Urinary bladder (tissue), 4 donors: Measurements from ENCODE around the gene FOXP1. TPM values are rescaled to one million over a fixed set of nuclear protein-coding genes. Genes with fewer than 3 reads are reported as not detected.
"Not testable (repeated sequence)": the region's sequence is repeated elsewhere in the genome, so short reads cannot be mapped to it uniquely, and the experiment has no call there.

Experiments
- DNase-seq: peaks from one replicate; pipeline ENCODE4 v3.0.0-alpha.2; 2015; ENCODE audit errors: extremely low spot score
- H3K27ac ChIP-seq: one replicate; pipeline ENCODE4 v1.5.1; 2013; ENCODE audit warnings: low read depth, mild to moderate bottlenecking, moderate library complexity
- H3K36me3 ChIP-seq: one replicate; pipeline ENCODE4 v1.6.1; 2013; ENCODE audit warnings: mild to moderate bottlenecking, moderate library complexity; ENCODE audit not compliant: insufficient read depth
- H3K4me1 ChIP-seq: one replicate; pipeline ENCODE4 v1.6.1; 2013; ENCODE audit warnings: mild to moderate bottlenecking, moderate library complexity; ENCODE audit not compliant: insufficient read depth
- H3K4me3 ChIP-seq: one replicate; pipeline ENCODE4 v1.5.1; 2013; ENCODE audit warnings: low read depth, low read length
- WGBS: extraction: QIAGEN DNeasy Blood & Tissue Kit; methylation state at CpG from one replicate; pipeline ENCODE4 v1.1.7; 2013; 5-methylcytosine and 5-hydroxymethylcytosine counted together
- polyA plus RNA-seq: library from polyadenylated mRNA; stranded (reverse); fragments of 200-250 nt; gene quantifications from one replicate; pipeline ENCODE4 v1.2.3, GENCODE V29; 2013
- total RNA-seq: library from RNA; depleted of rRNA; stranded (reverse); fragments of >200 nt; gene quantifications from one replicate; pipeline ENCODE4 v1.2.3, GENCODE V29; 2014
- donor health status: healthy with polysubstance abuse.
- donor health status: healthy.

FOXP1 gene
- total and polyA plus RNA-seq, 2 donors = 27.4 to 176 TPM

GRCh38 chr3:71327936-71328335 lies 255.6 kb downstream of the FOXP1 start:
- H3K4me3 ChIP-seq = no peak overlapping the region
- no peaks in the 10 kb centered on the region for H3K36me3 ChIP-seq
- no peak for DNase-seq
- no peaks in the 10 kb centered on the region for H3K4me1 ChIP-seq
- no peak overlapping the region for H3K27ac ChIP-seq
- WGBS = 77% methylated on average over 4 of the region's 4 CpGs

- Histone ChIP-seq H3K27ac (no peak overlapping the region), H3K4me3 (no peak overlapping the region), H3K36me3 (no peaks in the 10 kb centered on the region), H3K4me1 (no peaks in the 10 kb centered on the region)
- WGBS = 54% methylated on average over 3 of the region's 3 CpGs
- DNase-seq = no peak
These were observed 257.8 kb downstream of the FOXP1 start for GRCh38 chr3:71325715-71326114.

- H3K36me3 ChIP-seq, DNase-seq, H3K4me3 ChIP-seq, H3K27ac ChIP-seq, H3K4me1 ChIP-seq: not testable (repeated sequence)
- WGBS = 97% methylated on average over 5 of the region's 5 CpGs
These were observed 259.3 kb downstream of the FOXP1 start for GRCh38 chr3:71324224-71324623.

GRCh38 chr3:71323558-71323957 lies 260.0 kb downstream of the FOXP1 start:
- no peaks in the 10 kb centered on the region for H3K36me3 ChIP-seq
- 71% methylated on average over 5 of the region's 5 CpGs for WGBS
- no peak for DNase-seq
- H3K27ac ChIP-seq = no peak overlapping the region
- no peak overlapping the region for H3K4me3 ChIP-seq
- no peaks in the 10 kb centered on the region for H3K4me1 ChIP-seq

- 99% methylated on average over 1 of the region's 1 CpG for WGBS
- H3K36me3 ChIP-seq = no peaks in the 10 kb centered on the region
- H3K27ac ChIP-seq = no peak overlapping the region
- no peak for DNase-seq
- no peak overlapping the region for H3K4me3 ChIP-seq
- no peaks in the 10 kb centered on the region for H3K4me1 ChIP-seq
These were observed 261.4 kb downstream of the FOXP1 start for GRCh38 chr3:71322154-71322553.

- WGBS = 96% methylated on average over 6 of the region's 6 CpGs
- no peak overlapping the region for H3K27ac ChIP-seq
- no peaks in the 10 kb centered on the region for H3K4me1 ChIP-seq
- no peak for DNase-seq
- H3K36me3 ChIP-seq = no peaks in the 10 kb centered on the region
- H3K4me3 ChIP-seq = no peak overlapping the region
These were observed 263.8 kb downstream of the FOXP1 start for GRCh38 chr3:71319771-71320170.

- no peaks in the 10 kb centered on the region for H3K4me1 ChIP-seq
- H3K4me3 ChIP-seq = no peak overlapping the region
- 38% methylated on average over 3 of the region's 3 CpGs for WGBS
- no peak overlapping the region for H3K27ac ChIP-seq
- H3K36me3 ChIP-seq = no peaks in the 10 kb centered on the region
- no peak for DNase-seq
These were observed 265.1 kb downstream of the FOXP1 start for GRCh38 chr3:71318458-71318827.

- H3K4me1 ChIP-seq = no peaks in the 10 kb centered on the region
- DNase-seq = no peak
- H3K27ac ChIP-seq = no peak overlapping the region
- no peak overlapping the region for H3K4me3 ChIP-seq
- no peaks in the 10 kb centered on the region for H3K36me3 ChIP-seq
- 37% methylated on average over 5 of the region's 5 CpGs for WGBS
These were observed 265.6 kb downstream of the FOXP1 start for GRCh38 chr3:71317749-71318457.

- no peaks in the 10 kb centered on the region for H3K4me1 ChIP-seq
- no peak overlapping the region for H3K27ac ChIP-seq
These were observed 266.4 kb downstream of the FOXP1 start for GRCh38 chr3:71317140-71317539.

GRCh38 chr3:71316066-71316777 lies 267.3 kb downstream of the FOXP1 start:
- H3K4me1 ChIP-seq = no peaks in the 10 kb centered on the region
- 98% methylated on average over 16 of the region's 16 CpGs for WGBS
- H3K4me3 ChIP-seq = no peak overlapping the region
- no peak for DNase-seq
- H3K27ac ChIP-seq = no peak overlapping the region
- H3K36me3 ChIP-seq = no peaks in the 10 kb centered on the region

More at GRCh38 chr3:71317140-71317539, 266.4 kb downstream of the FOXP1 start:
- no peak for DNase-seq
- no peak overlapping the region for H3K4me3 ChIP-seq
- H3K36me3 ChIP-seq = no peaks in the 10 kb centered on the region
- WGBS = 91% methylated on average over 6 of the region's 6 CpGs

- Histone ChIP-seq H3K4me3 (no peak overlapping the region), H3K36me3 (no peaks in the 10 kb centered on the region), H3K4me1 (no peaks in the 10 kb centered on the region), H3K27ac (no peak overlapping the region)
- no peak for DNase-seq
- 91% methylated on average over 2 of the region's 2 CpGs for WGBS
These were observed 268.1 kb downstream of the FOXP1 start for GRCh38 chr3:71315431-71315830.

GRCh38 chr3:71313844-71314243 lies 269.7 kb downstream of the FOXP1 start:
- Histone ChIP-seq H3K27ac (no peak overlapping the region), H3K4me1 (no peaks in the 10 kb centered on the region), H3K4me3 (no peak overlapping the region), H3K36me3 (no peaks in the 10 kb centered on the region)
- no peak for DNase-seq
- 98% methylated on average over 2 of the region's 2 CpGs for WGBS

GRCh38 chr3:71312461-71312860 lies 271.1 kb downstream of the FOXP1 start:
- H3K27ac ChIP-seq = no peak overlapping the region

GRCh38 chr3:71311661-71312046 lies 271.9 kb downstream of the FOXP1 start:
- DNase-seq = no peak
- 82% methylated on average over 3 of the region's 3 CpGs for WGBS
- no peak overlapping the region for H3K27ac ChIP-seq
- H3K36me3 ChIP-seq = no peaks in the 10 kb centered on the region
- H3K4me3 ChIP-seq = no peak overlapping the region
- H3K4me1 ChIP-seq = no peaks in the 10 kb centered on the region

More at GRCh38 chr3:71312461-71312860, 271.1 kb downstream of the FOXP1 start:
- no peak overlapping the region for H3K4me3 ChIP-seq
- H3K36me3 ChIP-seq = no peaks in the 10 kb centered on the region
- WGBS = 86% methylated on average over 5 of the region's 5 CpGs
- no peak for DNase-seq
- no peaks in the 10 kb centered on the region for H3K4me1 ChIP-seq
